ENCODE data around the gene OBP2A. TPM values are rescaled to one million over a fixed set of nuclear protein-coding genes. Genes with fewer than 3 reads are reported as not detected.

The OBP2A gene
- total RNA-seq, 1 experiment from 2014 or later: not detected

DNA sequence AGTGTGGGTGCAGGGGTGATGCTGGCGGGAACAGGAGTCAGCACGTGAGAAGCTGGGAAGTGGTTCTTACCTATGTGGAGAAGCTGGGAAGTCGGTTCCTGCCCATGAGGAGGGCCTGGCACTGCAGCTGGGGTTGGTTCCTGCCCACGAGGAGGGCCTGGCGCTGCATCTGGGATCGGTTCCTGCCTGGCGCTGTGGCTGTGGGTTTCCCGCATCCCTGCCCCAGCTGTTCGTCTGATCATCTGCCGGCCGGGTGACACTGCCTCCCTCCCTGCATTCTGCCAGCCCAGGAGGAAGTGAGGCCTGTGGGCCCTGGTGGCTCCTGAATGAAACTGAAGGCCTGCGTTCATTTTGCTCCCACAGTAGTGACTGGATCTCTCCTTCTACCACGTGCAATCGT lies 5.1 kb downstream of the OBP2A start (continued):
- TF ChIP-seq, protein P1, sequence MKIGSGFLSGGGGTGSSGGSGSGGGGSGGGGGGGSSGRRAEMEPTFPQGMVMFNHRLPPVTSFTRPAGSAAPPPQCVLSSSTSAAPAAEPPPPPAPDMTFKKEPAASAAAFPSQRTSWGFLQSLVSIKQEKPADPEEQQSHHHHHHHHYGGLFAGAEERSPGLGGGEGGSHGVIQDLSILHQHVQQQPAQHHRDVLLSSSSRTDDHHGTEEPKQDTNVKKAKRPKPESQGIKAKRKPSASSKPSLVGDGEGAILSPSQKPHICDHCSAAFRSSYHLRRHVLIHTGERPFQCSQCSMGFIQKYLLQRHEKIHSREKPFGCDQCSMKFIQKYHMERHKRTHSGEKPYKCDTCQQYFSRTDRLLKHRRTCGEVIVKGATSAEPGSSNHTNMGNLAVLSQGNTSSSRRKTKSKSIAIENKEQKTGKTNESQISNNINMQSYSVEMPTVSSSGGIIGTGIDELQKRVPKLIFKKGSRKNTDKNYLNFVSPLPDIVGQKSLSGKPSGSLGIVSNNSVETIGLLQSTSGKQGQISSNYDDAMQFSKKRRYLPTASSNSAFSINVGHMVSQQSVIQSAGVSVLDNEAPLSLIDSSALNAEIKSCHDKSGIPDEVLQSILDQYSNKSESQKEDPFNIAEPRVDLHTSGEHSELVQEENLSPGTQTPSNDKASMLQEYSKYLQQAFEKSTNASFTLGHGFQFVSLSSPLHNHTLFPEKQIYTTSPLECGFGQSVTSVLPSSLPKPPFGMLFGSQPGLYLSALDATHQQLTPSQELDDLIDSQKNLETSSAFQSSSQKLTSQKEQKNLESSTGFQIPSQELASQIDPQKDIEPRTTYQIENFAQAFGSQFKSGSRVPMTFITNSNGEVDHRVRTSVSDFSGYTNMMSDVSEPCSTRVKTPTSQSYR (CRISPR knock-in tag; IDR thresholded peaks at IDR 0.05): no peak
- TF ChIP-seq FOXJ3 (CRISPR knock-in tag; IDR thresholded peaks at IDR 0.05; ENCODE audit: borderline replicate concordance) (no peak), NR1H2 (CRISPR knock-in tag; IDR thresholded peaks at IDR 0.05) (no peak), ZNF121 (CRISPR knock-in tag; IDR thresholded peaks at IDR 0.05) (no peak), ATF1 (CRISPR knock-in tag; IDR thresholded peaks at IDR 0.05) (no peak), JUN (CRISPR knock-in tag; IDR thresholded peaks at IDR 0.05) (no peak)
- TF ChIP-seq, protein P2, sequence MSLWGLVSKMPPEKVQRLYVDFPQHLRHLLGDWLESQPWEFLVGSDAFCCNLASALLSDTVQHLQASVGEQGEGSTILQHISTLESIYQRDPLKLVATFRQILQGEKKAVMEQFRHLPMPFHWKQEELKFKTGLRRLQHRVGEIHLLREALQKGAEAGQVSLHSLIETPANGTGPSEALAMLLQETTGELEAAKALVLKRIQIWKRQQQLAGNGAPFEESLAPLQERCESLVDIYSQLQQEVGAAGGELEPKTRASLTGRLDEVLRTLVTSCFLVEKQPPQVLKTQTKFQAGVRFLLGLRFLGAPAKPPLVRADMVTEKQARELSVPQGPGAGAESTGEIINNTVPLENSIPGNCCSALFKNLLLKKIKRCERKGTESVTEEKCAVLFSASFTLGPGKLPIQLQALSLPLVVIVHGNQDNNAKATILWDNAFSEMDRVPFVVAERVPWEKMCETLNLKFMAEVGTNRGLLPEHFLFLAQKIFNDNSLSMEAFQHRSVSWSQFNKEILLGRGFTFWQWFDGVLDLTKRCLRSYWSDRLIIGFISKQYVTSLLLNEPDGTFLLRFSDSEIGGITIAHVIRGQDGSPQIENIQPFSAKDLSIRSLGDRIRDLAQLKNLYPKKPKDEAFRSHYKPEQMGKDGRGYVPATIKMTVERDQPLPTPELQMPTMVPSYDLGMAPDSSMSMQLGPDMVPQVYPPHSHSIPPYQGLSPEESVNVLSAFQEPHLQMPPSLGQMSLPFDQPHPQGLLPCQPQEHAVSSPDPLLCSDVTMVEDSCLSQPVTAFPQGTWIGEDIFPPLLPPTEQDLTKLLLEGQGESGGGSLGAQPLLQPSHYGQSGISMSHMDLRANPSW (CRISPR knock-in tag; conservative IDR thresholded peaks at IDR 0.05; ENCODE audit: low read depth): no peak
- TF ChIP-seq, protein P3, sequence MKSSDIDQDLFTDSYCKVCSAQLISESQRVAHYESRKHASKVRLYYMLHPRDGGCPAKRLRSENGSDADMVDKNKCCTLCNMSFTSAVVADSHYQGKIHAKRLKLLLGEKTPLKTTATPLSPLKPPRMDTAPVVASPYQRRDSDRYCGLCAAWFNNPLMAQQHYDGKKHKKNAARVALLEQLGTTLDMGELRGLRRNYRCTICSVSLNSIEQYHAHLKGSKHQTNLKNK (CRISPR knock-in tag; IDR thresholded peaks at IDR 0.05): no peak

DNA sequence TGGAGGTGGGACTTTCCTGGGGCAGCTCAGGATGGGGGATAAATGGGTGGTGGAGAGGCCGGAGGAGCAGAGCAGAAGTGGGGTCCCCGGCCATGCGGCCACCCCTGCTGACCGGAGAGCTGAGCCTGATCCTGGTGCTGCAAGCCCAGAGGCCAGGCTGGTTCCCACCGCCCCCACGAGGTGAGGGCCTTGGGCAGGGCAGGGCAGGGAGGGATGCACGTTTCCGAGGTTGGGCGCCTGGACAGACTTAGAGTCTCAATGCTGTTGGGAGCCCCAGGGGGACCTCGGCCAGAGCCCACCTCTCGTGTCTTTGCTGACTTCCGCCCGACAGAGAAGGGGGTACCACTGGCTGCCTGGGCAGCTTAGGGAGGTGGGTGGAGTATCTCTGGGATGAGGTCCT lies 5.5 kb downstream of the OBP2A start:
- H3K4me1 Mint-ChIP-seq: peaks cover 9% of the 10 kb centered on the region
- H3K9me3 Mint-ChIP-seq: no peaks in the 10 kb centered on the region
- no peak for TF ChIP-seq ZNF232 (CRISPR knock-in tag; IDR thresholded peaks at IDR 0.05)
- TF ChIP-seq MXD4 (CRISPR knock-in tag; IDR thresholded peaks at IDR 0.05; ENCODE audit: borderline replicate concordance): no peak
- TF ChIP-seq, protein P4, sequence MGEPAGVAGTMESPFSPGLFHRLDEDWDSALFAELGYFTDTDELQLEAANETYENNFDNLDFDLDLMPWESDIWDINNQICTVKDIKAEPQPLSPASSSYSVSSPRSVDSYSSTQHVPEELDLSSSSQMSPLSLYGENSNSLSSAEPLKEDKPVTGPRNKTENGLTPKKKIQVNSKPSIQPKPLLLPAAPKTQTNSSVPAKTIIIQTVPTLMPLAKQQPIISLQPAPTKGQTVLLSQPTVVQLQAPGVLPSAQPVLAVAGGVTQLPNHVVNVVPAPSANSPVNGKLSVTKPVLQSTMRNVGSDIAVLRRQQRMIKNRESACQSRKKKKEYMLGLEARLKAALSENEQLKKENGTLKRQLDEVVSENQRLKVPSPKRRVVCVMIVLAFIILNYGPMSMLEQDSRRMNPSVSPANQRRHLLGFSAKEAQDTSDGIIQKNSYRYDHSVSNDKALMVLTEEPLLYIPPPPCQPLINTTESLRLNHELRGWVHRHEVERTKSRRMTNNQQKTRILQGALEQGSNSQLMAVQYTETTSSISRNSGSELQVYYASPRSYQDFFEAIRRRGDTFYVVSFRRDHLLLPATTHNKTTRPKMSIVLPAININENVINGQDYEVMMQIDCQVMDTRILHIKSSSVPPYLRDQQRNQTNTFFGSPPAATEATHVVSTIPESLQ (CRISPR knock-in tag; IDR thresholded peaks at IDR 0.05): no peak
- TF ChIP-seq, protein P5, sequence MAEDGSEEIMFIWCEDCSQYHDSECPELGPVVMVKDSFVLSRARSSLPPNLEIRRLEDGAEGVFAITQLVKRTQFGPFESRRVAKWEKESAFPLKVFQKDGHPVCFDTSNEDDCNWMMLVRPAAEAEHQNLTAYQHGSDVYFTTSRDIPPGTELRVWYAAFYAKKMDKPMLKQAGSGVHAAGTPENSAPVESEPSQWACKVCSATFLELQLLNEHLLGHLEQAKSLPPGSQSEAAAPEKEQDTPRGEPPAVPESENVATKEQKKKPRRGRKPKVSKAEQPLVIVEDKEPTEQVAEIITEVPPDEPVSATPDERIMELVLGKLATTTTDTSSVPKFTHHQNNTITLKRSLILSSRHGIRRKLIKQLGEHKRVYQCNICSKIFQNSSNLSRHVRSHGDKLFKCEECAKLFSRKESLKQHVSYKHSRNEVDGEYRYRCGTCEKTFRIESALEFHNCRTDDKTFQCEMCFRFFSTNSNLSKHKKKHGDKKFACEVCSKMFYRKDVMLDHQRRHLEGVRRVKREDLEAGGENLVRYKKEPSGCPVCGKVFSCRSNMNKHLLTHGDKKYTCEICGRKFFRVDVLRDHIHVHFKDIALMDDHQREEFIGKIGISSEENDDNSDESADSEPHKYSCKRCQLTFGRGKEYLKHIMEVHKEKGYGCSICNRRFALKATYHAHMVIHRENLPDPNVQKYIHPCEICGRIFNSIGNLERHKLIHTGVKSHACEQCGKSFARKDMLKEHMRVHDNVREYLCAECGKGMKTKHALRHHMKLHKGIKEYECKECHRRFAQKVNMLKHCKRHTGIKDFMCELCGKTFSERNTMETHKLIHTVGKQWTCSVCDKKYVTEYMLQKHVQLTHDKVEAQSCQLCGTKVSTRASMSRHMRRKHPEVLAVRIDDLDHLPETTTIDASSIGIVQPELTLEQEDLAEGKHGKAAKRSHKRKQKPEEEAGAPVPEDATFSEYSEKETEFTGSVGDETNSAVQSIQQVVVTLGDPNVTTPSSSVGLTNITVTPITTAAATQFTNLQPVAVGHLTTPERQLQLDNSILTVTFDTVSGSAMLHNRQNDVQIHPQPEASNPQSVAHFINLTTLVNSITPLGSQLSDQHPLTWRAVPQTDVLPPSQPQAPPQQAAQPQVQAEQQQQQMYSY (CRISPR knock-in tag; IDR thresholded peaks at IDR 0.05): no peak
- no peak for TF ChIP-seq NFATC4 (CRISPR knock-in tag; IDR thresholded peaks at IDR 0.05)
- TF ChIP-seq, protein P6, sequence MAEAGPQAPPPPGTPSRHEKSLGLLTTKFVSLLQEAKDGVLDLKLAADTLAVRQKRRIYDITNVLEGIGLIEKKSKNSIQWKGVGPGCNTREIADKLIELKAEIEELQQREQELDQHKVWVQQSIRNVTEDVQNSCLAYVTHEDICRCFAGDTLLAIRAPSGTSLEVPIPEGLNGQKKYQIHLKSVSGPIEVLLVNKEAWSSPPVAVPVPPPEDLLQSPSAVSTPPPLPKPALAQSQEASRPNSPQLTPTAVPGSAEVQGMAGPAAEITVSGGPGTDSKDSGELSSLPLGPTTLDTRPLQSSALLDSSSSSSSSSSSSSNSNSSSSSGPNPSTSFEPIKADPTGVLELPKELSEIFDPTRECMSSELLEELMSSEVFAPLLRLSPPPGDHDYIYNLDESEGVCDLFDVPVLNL (CRISPR knock-in tag; IDR thresholded peaks at IDR 0.05; ENCODE audit: borderline replicate concordance, low read depth): no peak
- TF ChIP-seq RELA (CRISPR knock-in tag; IDR thresholded peaks at IDR 0.05; ENCODE audit: borderline replicate concordance): no peak
- no peak for TF ChIP-seq CREB1 (CRISPR knock-in tag; IDR thresholded peaks at IDR 0.05)
- H3K27me3 Mint-ChIP-seq (ENCODE audit: low read depth): no peaks in the 10 kb centered on the region
- H3K27ac Mint-ChIP-seq: no peak overlapping the region
- H3K4me3 Mint-ChIP-seq: no peak overlapping the region
- H3K36me3 Mint-ChIP-seq: no peaks in the 10 kb centered on the region
- ATAC-seq (no peak), DNase-seq (ENCODE audit: low spot score) (no peak)
- ChIA-PET CTCF (interaction anchor here (0.6 to 1.1 kb wide), 2 partner anchors 47 to 215 kb away, joined by 4 to 6 read pairs; no protein-coding TSS in a partner anchor), POLR2A (no interaction called here)

Measured in WTC11 (cell line).